Upper lobe of right lung (tissue), 1 donor: Measurements from ENCODE around the gene ALDH4A1. TPM values are rescaled to one million over a fixed set of nuclear protein-coding genes. Genes with fewer than 3 reads are reported as not detected.

Source experiments
- ATAC-seq: fragments of 200-7000 bp; cut with Tn5 transposase; one replicate; pipeline ENCODE4 v1.9.1; 2020; ENCODE audit warnings: mild to moderate bottlenecking, moderate library complexity
- DNase-seq: peaks from one replicate; pipeline ENCODE4 v3.0.0-alpha.2; 2020
- H3K27ac ChIP-seq: fragments of 200-600 bp; one replicate; pipeline ENCODE4 v1.8.0; 2022
- H3K27me3 ChIP-seq: fragments of 200-600 bp; one replicate; pipeline ENCODE4 v1.8.0; 2022; ENCODE audit warnings: mild to moderate bottlenecking
- H3K36me3 ChIP-seq: fragments of 200-600 bp; one replicate; pipeline ENCODE4 v1.8.0; 2022
- H3K4me1 ChIP-seq: fragments of 200-600 bp; one replicate; pipeline ENCODE4 v1.8.0; 2022
- H3K4me3 ChIP-seq: fragments of 200-600 bp; one replicate; pipeline ENCODE4 v1.8.0; 2022; ENCODE audit warnings: mild to moderate bottlenecking
- H3K9me3 ChIP-seq: fragments of 200-600 bp; one replicate; pipeline ENCODE4 v1.8.0; 2022
- intact Hi-C: fragments of 100-400 bp; cut with DNase I; formaldehyde crosslinking; loops from one replicate; pipeline ENCODE4 v1.11.0; 2022
- total RNA-seq: library from RNA; stranded (reverse); fragmentation: NEBNext Ultra II Directional; extraction: Animal tissue kit (Norgen Biotek cat#: 25700); gene quantifications from one replicate; pipeline ENCODE4 v1.2.1, GENCODE V29; 2021
- TF ChIP-seq, protein P1 (sequence below): fragments of 200-600 bp; IDR thresholded peaks from one replicate; pipeline ENCODE4 v1.8.0; 2022; ENCODE audit warnings: antibody characterized with exemption
- donor health status: DM: no; HTN: yes; CAD: no; lungs with severe emphysema.

Gene ALDH4A1
- total RNA-seq, 1 donor from 2014 or later = 11.8 TPM

DNA sequence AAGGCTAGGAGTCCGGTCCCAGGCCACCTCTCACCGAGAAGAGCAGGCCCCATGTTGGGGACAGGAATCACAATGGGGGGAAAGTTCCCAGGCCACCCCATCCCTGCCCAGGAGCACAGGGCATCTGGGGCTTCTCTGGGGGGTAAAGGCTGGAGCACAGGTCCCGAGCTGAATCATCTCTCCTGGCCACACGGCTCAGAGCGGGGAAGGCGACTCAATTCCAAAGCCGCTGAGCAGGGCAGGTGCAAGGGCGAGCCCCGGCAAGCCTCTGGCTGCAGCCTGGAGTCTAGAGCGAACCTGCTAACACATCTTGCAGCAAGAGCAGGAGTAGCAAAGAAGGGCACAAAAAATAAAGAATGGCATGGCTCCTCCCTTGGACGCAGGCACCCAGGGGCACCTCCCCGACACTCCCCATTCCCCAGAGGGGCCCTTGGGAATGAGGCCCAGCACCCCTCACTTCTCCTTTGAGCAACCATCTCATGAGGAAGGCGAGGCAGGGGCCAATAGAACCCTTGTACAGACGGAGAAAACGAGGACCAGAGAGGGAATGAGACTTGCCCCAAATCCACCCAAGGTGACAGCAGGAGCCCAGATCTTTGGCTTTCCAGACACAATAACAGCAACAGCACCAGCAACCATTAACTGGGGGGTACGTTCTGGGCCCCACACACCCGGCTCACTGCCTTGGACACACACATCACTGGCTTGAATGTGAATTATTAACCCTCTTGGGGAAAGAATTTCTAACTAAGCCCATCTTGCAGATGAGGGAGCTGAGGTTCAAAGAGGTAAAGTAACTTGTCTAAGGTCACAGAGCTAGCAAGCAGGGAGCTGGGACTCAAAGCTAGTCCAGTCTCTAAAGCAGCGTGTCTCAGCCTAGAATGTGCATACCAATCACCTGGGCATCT lies 20.7 kb upstream of the ALDH4A1 start:
- intact Hi-C loops = no loop called here
- no peaks in the 10 kb centered on the region for H3K9me3 ChIP-seq
- peaks cover 54% of the 10 kb centered on the region for H3K4me1 ChIP-seq
- TF ChIP-seq, protein P1, sequence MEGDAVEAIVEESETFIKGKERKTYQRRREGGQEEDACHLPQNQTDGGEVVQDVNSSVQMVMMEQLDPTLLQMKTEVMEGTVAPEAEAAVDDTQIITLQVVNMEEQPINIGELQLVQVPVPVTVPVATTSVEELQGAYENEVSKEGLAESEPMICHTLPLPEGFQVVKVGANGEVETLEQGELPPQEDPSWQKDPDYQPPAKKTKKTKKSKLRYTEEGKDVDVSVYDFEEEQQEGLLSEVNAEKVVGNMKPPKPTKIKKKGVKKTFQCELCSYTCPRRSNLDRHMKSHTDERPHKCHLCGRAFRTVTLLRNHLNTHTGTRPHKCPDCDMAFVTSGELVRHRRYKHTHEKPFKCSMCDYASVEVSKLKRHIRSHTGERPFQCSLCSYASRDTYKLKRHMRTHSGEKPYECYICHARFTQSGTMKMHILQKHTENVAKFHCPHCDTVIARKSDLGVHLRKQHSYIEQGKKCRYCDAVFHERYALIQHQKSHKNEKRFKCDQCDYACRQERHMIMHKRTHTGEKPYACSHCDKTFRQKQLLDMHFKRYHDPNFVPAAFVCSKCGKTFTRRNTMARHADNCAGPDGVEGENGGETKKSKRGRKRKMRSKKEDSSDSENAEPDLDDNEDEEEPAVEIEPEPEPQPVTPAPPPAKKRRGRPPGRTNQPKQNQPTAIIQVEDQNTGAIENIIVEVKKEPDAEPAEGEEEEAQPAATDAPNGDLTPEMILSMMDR = no peak
- H3K36me3 ChIP-seq = peaks cover 7% of the 10 kb centered on the region
- H3K27me3 ChIP-seq = no peaks in the 10 kb centered on the region
- DNase-seq (no peak), ATAC-seq (no peak)
- no peak overlapping the region for H3K4me3 ChIP-seq
- H3K27ac ChIP-seq = peak overlapping the region; percentile 78

DNA sequence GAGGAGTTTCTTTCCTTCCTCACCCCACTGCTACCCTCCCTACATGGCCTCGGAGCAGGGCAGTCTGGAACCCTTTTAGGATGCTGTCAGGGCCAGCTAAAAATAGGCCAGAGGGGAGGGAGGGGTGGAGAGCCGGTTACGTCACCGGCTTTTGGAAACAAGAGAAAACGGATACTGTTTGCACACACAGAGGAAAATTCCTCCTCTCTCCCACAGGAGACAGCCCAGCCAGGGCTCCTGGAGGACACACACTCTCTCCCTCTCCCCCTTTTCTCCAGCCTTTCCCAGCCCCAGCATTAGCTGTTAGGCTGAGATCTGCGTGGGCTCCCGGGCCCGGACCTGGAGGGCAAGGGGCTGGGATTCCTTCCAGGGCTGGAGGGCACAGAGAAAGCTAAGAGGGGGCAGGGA lies 20.0 kb upstream of the ALDH4A1 start:
- DNase-seq (no peak), ATAC-seq (peak; percentile 67)
- peaks cover 47% of the 10 kb centered on the region for H3K4me1 ChIP-seq
- intact Hi-C loops = no loop called here
- H3K27ac ChIP-seq = peak overlapping the region; percentile 78
- no peak overlapping the region for H3K4me3 ChIP-seq
- H3K36me3 ChIP-seq = peaks cover 7% of the 10 kb centered on the region
- TF ChIP-seq, protein P1 = peak; percentile 39
- no peaks in the 10 kb centered on the region for H3K27me3 ChIP-seq
- no peaks in the 10 kb centered on the region for H3K9me3 ChIP-seq

DNA sequence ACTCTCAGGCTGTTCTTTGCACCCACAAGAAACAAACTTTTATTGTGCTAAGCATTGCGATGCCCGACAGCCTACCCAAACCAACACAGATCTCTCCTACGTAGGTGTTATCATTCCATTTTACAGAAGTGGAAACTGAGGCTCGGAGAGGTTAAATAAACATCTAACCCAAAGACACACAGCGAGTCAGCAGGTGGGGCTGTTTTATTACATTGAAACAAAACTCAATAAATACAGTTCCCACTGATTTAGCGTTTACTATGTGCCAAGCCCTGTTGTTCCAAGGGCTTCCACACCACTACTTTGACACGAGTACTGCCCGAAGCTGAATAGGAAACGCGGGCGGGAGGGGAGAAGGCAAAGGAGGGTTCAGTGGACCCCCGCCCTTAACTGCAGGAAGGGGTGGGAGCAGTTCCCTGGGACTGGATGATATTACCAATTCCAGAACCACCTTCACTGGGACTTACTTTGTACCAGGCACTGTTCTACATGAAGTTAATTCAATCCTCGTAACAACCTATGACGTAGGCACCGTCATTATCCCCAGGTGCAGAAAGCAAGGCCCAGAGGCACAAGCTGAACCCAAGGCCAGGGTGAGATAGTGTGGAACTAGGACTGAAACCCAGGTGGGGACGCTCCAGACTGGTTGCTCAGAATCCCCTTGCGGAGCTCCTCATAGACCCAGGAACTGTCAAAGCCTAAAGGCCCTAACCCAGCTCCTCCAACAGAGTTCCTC lies 19.3 kb upstream of the ALDH4A1 start:
- Histone ChIP-seq H3K27me3 (no peaks in the 10 kb centered on the region), H3K4me1 (peaks cover 40% of the 10 kb centered on the region), H3K9me3 (no peaks in the 10 kb centered on the region), H3K36me3 (peaks cover 7% of the 10 kb centered on the region), H3K27ac (peak overlapping the region; percentile 78), H3K4me3 (no peak overlapping the region)
- no peak for ATAC-seq
- intact Hi-C loops = no loop called here
- TF ChIP-seq, protein P1 = no peak
- no peak for DNase-seq

DNA sequence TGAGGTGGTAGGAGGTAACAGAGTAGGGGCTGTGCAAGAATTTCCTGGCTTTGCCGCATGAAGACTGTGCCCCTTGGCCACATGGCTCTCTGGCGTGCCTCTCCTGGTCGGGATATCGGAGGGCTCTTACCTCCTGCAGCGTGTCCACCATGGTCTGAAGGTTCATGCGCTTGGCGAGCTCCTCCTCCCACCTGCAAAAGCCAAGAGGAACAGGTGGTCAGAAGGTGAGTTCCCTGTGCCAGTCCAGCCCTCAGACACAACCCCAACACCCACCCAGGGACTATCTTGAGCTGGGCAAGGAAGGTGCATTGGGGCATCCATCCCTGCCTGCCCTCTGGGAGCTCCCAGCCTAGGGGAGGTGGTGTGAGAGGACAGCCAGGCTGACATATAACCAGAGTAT lies 18.6 kb upstream of the ALDH4A1 start:
- no peak overlapping the region for H3K4me3 ChIP-seq
- TF ChIP-seq, protein P1 = no peak
- H3K36me3 ChIP-seq = peaks cover 7% of the 10 kb centered on the region
- H3K4me1 ChIP-seq = peaks cover 33% of the 10 kb centered on the region
- no peak overlapping the region for H3K27ac ChIP-seq
- DNase-seq (no peak), ATAC-seq (no peak)
- intact Hi-C loops = no loop called here
- no peaks in the 10 kb centered on the region for H3K27me3 ChIP-seq
- H3K9me3 ChIP-seq = no peaks in the 10 kb centered on the region

DNA sequence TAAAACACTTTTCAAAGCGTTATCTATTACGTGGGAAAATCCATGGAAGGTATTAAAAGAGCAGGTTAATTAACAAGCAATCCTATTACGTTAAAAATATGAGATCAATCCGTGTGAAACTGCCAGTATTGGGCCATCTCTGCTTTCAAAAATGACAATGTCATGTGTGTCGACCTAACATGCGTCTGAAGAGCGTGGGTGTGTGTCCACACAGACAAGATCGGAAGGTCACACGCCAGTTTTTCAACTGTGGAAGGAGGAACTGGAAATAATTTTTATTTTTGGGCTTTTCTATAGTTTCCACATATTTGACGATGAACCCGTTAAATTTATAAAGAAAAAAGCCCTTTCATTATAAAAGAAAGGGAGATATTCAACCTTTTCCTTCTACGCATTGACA lies 17.6 kb upstream of the ALDH4A1 start:
- no peaks in the 10 kb centered on the region for H3K9me3 ChIP-seq
- ATAC-seq (no peak), DNase-seq (no peak)
- no peak overlapping the region for H3K4me3 ChIP-seq
- peaks cover 33% of the 10 kb centered on the region for H3K4me1 ChIP-seq
- H3K27ac ChIP-seq = no peak overlapping the region
- H3K27me3 ChIP-seq = no peaks in the 10 kb centered on the region
- peaks cover 7% of the 10 kb centered on the region for H3K36me3 ChIP-seq
- TF ChIP-seq, protein P1 = no peak
- intact Hi-C loops = loop anchor here (10.0 kb wide), 1 partner anchor 55 kb away; no protein-coding TSS in a partner anchor
